ENCODE data around the gene MYO3B. TPM values are rescaled to one million over a fixed set of nuclear protein-coding genes. Genes with fewer than 3 reads are reported as not detected.
"Not testable (repeated sequence)": the region's sequence is repeated elsewhere in the genome, so short reads cannot be mapped to it uniquely, and the experiment has no call there.

MYO3B gene
- total RNA-seq, 1 donor from 2014 or later: not detected

GRCh38 chr2:170601489-170601888 lies 423.5 kb downstream of the MYO3B start:
- H3K27ac ChIP-seq: no peak overlapping the region
- intact Hi-C loops (cut with DNase I): no loop called here

GRCh38 chr2:170605862-170606261 lies 427.9 kb downstream of the MYO3B start:
- ATAC-seq: no peak
- H3K27ac ChIP-seq: no peak overlapping the region
- no peaks in the 10 kb centered on the region for H3K9me3 ChIP-seq
- no peak for TF ChIP-seq CTCF (IDR thresholded peaks at IDR 0.05)
- H3K4me1 ChIP-seq: no peaks in the 10 kb centered on the region
- intact Hi-C loops (cut with DNase I): no loop called here
- no peak for DNase-seq
- no peak overlapping the region for H3K4me3 ChIP-seq
- no peaks in the 10 kb centered on the region for H3K36me3 ChIP-seq
- H3K27me3 ChIP-seq (ENCODE audit: low read depth): no peaks in the 10 kb centered on the region

More at GRCh38 chr2:170601489-170601888, 423.5 kb downstream of the MYO3B start:
- no peak overlapping the region for H3K4me3 ChIP-seq
- H3K36me3 ChIP-seq: no peaks in the 10 kb centered on the region
- no peaks in the 10 kb centered on the region for H3K9me3 ChIP-seq
- DNase-seq: no peak
- TF ChIP-seq CTCF (IDR thresholded peaks at IDR 0.05): no peak
- H3K4me1 ChIP-seq: no peaks in the 10 kb centered on the region
- no peaks in the 10 kb centered on the region for H3K27me3 ChIP-seq (ENCODE audit: low read depth)
- no peak for ATAC-seq

- intact Hi-C loops (cut with DNase I): no loop called here
- Histone ChIP-seq H3K27me3 (ENCODE audit: low read depth) (no peaks in the 10 kb centered on the region), H3K4me3 (no peak overlapping the region), H3K9me3 (no peaks in the 10 kb centered on the region), H3K36me3 (no peaks in the 10 kb centered on the region), H3K27ac (no peak overlapping the region), H3K4me1 (no peaks in the 10 kb centered on the region)
- no peak for ATAC-seq
- DNase-seq: no peak
- no peak for TF ChIP-seq CTCF (IDR thresholded peaks at IDR 0.05)
These were observed 429.2 kb downstream of the MYO3B start for GRCh38 chr2:170607171-170607570.

GRCh38 chr2:170610615-170611014 lies 432.7 kb downstream of the MYO3B start:
- no peak overlapping the region for H3K27ac ChIP-seq
- TF ChIP-seq CTCF (IDR thresholded peaks at IDR 0.05): no peak
- no peaks in the 10 kb centered on the region for H3K9me3 ChIP-seq
- ATAC-seq: no peak
- H3K36me3 ChIP-seq: no peaks in the 10 kb centered on the region
- H3K4me3 ChIP-seq: no peak overlapping the region
- H3K4me1 ChIP-seq: no peaks in the 10 kb centered on the region
- DNase-seq: no peak
- intact Hi-C loops (cut with DNase I): no loop called here
- H3K27me3 ChIP-seq (ENCODE audit: low read depth): no peaks in the 10 kb centered on the region

GRCh38 chr2:170618948-170619347 lies 441.0 kb downstream of the MYO3B start:
- DNase-seq; H3K4me3 ChIP-seq; intact Hi-C loops (cut with DNase I); ATAC-seq; H3K4me1 ChIP-seq; H3K36me3 ChIP-seq; H3K27me3 ChIP-seq (ENCODE audit: low read depth); H3K9me3 ChIP-seq; H3K27ac ChIP-seq: not testable (repeated sequence)

GRCh38 chr2:170635094-170635493 lies 457.1 kb downstream of the MYO3B start:
- DNase-seq; intact Hi-C loops (cut with DNase I); H3K27ac ChIP-seq: not testable (repeated sequence)

GRCh38 chr2:170639635-170640034 lies 461.7 kb downstream of the MYO3B start:
- ATAC-seq (no peak), DNase-seq (no peak)
- Histone ChIP-seq H3K27me3 (ENCODE audit: low read depth) (no peaks in the 10 kb centered on the region), H3K4me1 (no peaks in the 10 kb centered on the region), H3K9me3 (no peaks in the 10 kb centered on the region), H3K27ac (no peak overlapping the region), H3K36me3 (no peaks in the 10 kb centered on the region), H3K4me3 (no peak overlapping the region)
- no peak for TF ChIP-seq CTCF (IDR thresholded peaks at IDR 0.05)
- intact Hi-C loops (cut with DNase I): no loop called here

More at GRCh38 chr2:170635094-170635493, 457.1 kb downstream of the MYO3B start:
- not testable (repeated sequence) for H3K36me3 ChIP-seq; H3K9me3 ChIP-seq; H3K4me1 ChIP-seq; ATAC-seq; H3K27me3 ChIP-seq (ENCODE audit: low read depth); H3K4me3 ChIP-seq

Measured in lower lobe of right lung (tissue), 2 donors.